LNCaP clone FGC (cell line): ENCODE measurements around the gene PCDHGA12.
"Not testable (repeated sequence)": the region's sequence is repeated elsewhere in the genome, so short reads cannot be mapped to it uniquely, and the experiment has no call there.

Source experiments
- DNase-seq: peaks from one replicate; pipeline ENCODE4 v3.0.0-alpha.2; 2011; ENCODE audit warnings: low read depth
- H3K4me3 ChIP-seq: 2 replicates; pipeline ENCODE4 v1.5.1; 2011; ENCODE audit warnings: mild to moderate bottlenecking, low read depth, low read length, control low read depth
- CTCF ChIP-seq: IDR thresholded peaks from 2 replicates; pipeline ENCODE4 v1.5.1; 2012; ENCODE audit warnings: mild to moderate bottlenecking; ENCODE audit not compliant: control insufficient read depth, insufficient read depth; ENCODE audit errors: extremely low read depth

PCDHGA12 gene

GRCh38 chr5:141430332-141431113 is at the start of gene PCDHGA12:
TSS of gene PCDHGA12 (plus strand) at chr5:141430507. CDS start at chr5:141430760, 253 bp downstream.
- TF ChIP-seq CTCF, result peak; percentile 62
- DNase-seq, result peak; percentile 45
- H3K4me3 ChIP-seq, result peak within 1 kb of the TSS; percentile 42

- TF ChIP-seq CTCF, result peak; percentile 57
- no peak for DNase-seq
- H3K4me3 ChIP-seq, result peak within 1 kb of the TSS; percentile 65
These were observed 47.6 kb upstream of the PCDHGA12 start, which contains the start of gene PCDHGA7 for GRCh38 chr5:141382469-141383294. TSS of gene PCDHGA7 (plus strand) at chr5:141382742. CDS start at chr5:141382900, 158 bp downstream.

- no peak for DNase-seq
- H3K4me3 ChIP-seq, result peak overlapping the region; percentile 65
- no peak for TF ChIP-seq CTCF
These were observed 47.0 kb upstream of the PCDHGA12 start for GRCh38 chr5:141383345-141383744.

GRCh38 chr5:141384471-141385267 is 45.6 kb upstream of the PCDHGA12 start:
- DNase-seq, result no peak
- H3K4me3 ChIP-seq, result no peak overlapping the region
- no peak for TF ChIP-seq CTCF

GRCh38 chr5:141387557-141388311 is 42.6 kb upstream of the PCDHGA12 start, which contains the start of gene PCDHGB4:
TSS of gene PCDHGB4 (plus strand) at chr5:141387698. CDS start at chr5:141387885, 187 bp downstream.
- not testable (repeated sequence) for DNase-seq
- TF ChIP-seq CTCF, result peak; percentile 25; the same call in 1 of the 2 replicates

GRCh38 chr5:141388661-141389060 is 41.6 kb upstream of the PCDHGA12 start:
- H3K4me3 ChIP-seq, result no peak overlapping the region
- TF ChIP-seq CTCF, result no peak
- DNase-seq, result no peak

More at GRCh38 chr5:141387557-141388311, 42.6 kb upstream of the PCDHGA12 start, which contains the start of gene PCDHGB4:
- not testable (repeated sequence) for H3K4me3 ChIP-seq
